ENCODE data around the gene IL17RA. TPM values are rescaled to one million over a fixed set of nuclear protein-coding genes. Genes with fewer than 3 reads are reported as not detected.
A peak's percentile ranks its signal among the peaks of the same experiment; 100 is the strongest.

Gene IL17RA
- total and polyA plus RNA-seq, 7 experiments from 2014 or later: 45.8 to 91.8 (median 70.4) TPM

DNA sequence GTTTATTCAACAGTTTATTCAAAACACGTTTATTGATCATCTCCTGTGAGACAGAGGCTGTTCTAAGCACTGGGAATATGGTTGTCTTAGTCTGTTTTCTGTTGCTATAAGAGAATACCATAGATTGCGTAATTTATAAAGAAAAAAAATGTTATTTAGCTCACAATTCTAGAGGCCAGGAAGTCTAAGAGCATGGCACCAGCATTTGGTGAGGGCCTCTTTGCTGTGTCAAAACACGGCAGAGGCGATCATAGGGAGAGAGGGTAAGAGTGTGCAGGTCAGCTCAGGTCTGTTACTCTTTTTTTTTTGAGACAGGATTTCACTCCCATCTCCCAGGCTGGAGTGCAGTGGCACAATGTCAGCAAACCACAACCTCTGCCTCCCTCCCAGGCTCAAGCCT is 5.2 kb upstream of the IL17RA start:
- peaks cover 12 to 31% (median 19%) of the 10 kb centered on the region in 7 donors for H3K4me1 Mint-ChIP-seq
- H3K27ac Mint-ChIP-seq: no peak overlapping the region
- H3K27ac ChIP-seq (ENCODE audit: low read depth, low read length): no peak overlapping the region
- H3K27me3 ChIP-seq (ENCODE audit: control insufficient read depth in 2 of 2, insufficient read depth in 2 of 2, low read length in 2 of 2): no peaks in the 10 kb centered on the region
- intact Hi-C loops (cut with micrococcal nuclease): no loop called here
- no peaks in the 10 kb centered on the region for H3K9me3 Mint-ChIP-seq
- H3K36me3 Mint-ChIP-seq: no peaks in the 10 kb centered on the region
- peaks cover 5 to 16% of the 10 kb centered on the region in 2 donors for H3K4me1 ChIP-seq (ENCODE audit: control insufficient read depth in 2 of 2, insufficient read depth in 2 of 2, low read length in 2 of 2)
- ATAC-seq (no peak), DNase-seq (no peak)
- no peaks in the 10 kb centered on the region for H3K9me3 ChIP-seq (ENCODE audit: control insufficient read depth in 2 of 3, low read length in 3 of 3)
- ChIA-PET CTCF (interaction anchor here (0.7 to 6.9 kb wide), 3 partner anchors 92 to 268 kb away, joined by 4 to 78 read pairs (median 4); no protein-coding TSS in a partner anchor), POLR2A (no interaction called here)
- H3K36me3 ChIP-seq (ENCODE audit: control insufficient read depth in 2 of 3, insufficient read depth in 3 of 3, low read length in 3 of 3): no peaks in the 10 kb centered on the region
- H3K4me3 Mint-ChIP-seq: no peak overlapping the region
- H3K4me3 ChIP-seq (ENCODE audit: low read length): no peak overlapping the region
- peaks cover 0 to 18% (median 0%) of the 10 kb centered on the region in 5 donors for H3K27me3 Mint-ChIP-seq

DNA sequence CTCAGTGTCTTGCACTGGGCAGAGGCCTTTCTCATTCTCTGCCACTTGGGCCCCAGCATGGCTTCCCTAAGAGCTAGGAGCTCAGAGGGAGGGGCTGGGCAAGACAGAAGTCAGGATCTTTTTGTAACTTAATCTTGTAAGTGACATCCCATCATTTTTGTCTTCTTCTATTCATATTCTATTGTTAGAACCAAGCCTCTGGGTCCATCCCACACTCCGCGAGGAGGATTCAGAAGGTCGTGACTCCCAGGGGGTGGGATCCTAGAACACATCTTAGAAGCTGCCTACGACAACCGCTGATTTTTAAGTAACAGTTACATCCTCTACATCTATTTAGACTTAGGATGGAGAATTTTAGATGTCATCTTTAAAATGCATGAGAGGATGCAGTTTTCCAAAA is 1.5 kb upstream of the IL17RA start:
- Mint-ChIP-seq H3K27me3 (peaks cover 0 to 11% (median 0%) of the 10 kb centered on the region in 5 donors), H3K4me1 (peaks cover 22 to 38% (median 24%) of the 10 kb centered on the region in 7 donors), H3K27ac (peak overlapping the region; percentile 54 to 95 (median 85)), H3K36me3 (peaks cover 0 to 13% (median 0%) of the 10 kb centered on the region in 5 donors), H3K9me3 (no peaks in the 10 kb centered on the region), H3K4me3 (peak overlapping the region in 9 of 10 donors; percentile 63 to 99 (median 92))
- Histone ChIP-seq H3K9me3 (ENCODE audit: control insufficient read depth in 2 of 3, low read length in 3 of 3) (no peaks in the 10 kb centered on the region), H3K4me1 (ENCODE audit: control insufficient read depth in 2 of 2, insufficient read depth in 2 of 2, low read length in 2 of 2) (peaks cover 14 to 30% of the 10 kb centered on the region in 2 donors), H3K36me3 (ENCODE audit: control insufficient read depth in 2 of 3, insufficient read depth in 3 of 3, low read length in 3 of 3) (peaks cover 0 to 8% (median 0%) of the 10 kb centered on the region in 3 experiments), H3K4me3 (ENCODE audit: low read length) (no peak overlapping the region), H3K27ac (ENCODE audit: low read depth, low read length) (no peak overlapping the region), H3K27me3 (ENCODE audit: control insufficient read depth in 2 of 2, insufficient read depth in 2 of 2, low read length in 2 of 2) (no peaks in the 10 kb centered on the region)
- CTCF ChIA-PET: interaction anchor here (0.6 to 1.8 kb wide), 2 partner anchors 89 to 528 kb away, joined by 3 to 5 read pairs; no protein-coding TSS in a partner anchor
- intact Hi-C loops (cut with micrococcal nuclease): loop anchor here in 1 of 2 donors (10.0 kb wide), 1 partner anchor 282 kb away; the partner anchor contains the start of gene CECR2
- POLR2A ChIA-PET: interaction anchor here (0.6 to 1.0 kb wide), 2 partner anchors 67 to 92 kb away, joined by 3 read pairs; no protein-coding TSS in a partner anchor
- ATAC-seq: no peak
- DNase-seq: no peak

DNA sequence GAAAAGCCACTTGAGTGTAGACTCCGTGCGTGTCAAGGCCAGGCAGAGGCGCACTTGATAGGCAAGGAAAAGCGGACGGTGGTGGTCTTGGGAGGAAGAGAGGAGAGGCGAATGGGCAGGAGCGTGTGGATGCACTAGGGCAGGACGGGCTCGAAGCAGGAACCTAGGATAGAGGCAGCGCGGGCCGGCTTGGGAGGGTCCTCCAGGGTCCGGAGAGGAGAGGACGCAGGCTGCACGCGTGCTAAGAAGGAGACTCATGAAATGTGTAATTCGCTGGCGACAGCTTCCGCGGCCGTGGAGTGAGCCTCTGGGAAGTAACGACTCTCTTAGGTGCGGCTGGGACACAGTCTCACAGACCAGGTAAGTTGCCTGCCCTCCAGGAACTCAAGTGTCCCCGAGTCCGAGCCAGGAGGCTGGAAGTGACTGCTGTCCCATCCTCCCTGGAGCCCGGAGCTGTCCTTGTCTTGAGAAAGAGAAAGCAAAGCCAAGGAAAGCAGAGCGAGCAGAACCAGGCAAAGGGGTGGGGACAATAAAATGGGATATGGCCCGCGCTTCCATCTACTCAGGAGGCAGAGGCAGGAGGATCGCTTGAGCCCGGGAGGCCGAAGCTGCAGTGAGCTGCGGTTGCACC is 874 bp upstream of the IL17RA start:
- intact Hi-C loops (cut with micrococcal nuclease): loop anchor here (1.0 to 10.0 kb wide), 10 partner anchors 9 to 993 kb away; partner anchors contain the start of genes HDHD5 (in 2 of the 2), ADA2 (in 1 of the 2), BCL2L13 (in 1 of the 2) and CECR2 (in 1 of the 2)
- no peaks in the 10 kb centered on the region for H3K9me3 Mint-ChIP-seq
- H3K27ac ChIP-seq (ENCODE audit: low read depth, low read length): peak overlapping the region; percentile 89
- CTCF ChIA-PET: interaction anchor here (0.6 to 1.8 kb wide), 4 partner anchors 87 to 527 kb away, joined by 3 to 5 read pairs (median 3); no protein-coding TSS in a partner anchor
- peaks cover 0 to 11% (median 0%) of the 10 kb centered on the region in 5 donors for H3K27me3 Mint-ChIP-seq
- POLR2A ChIA-PET: interaction anchor here (0.6 to 1.0 kb wide), 3 partner anchors 18 to 91 kb away, joined by 3 read pairs; no protein-coding TSS in a partner anchor
- H3K4me1 ChIP-seq (ENCODE audit: control insufficient read depth in 2 of 2, insufficient read depth in 2 of 2, low read length in 2 of 2): peaks cover 20 to 35% of the 10 kb centered on the region in 2 donors
- H3K27me3 ChIP-seq (ENCODE audit: control insufficient read depth in 2 of 2, insufficient read depth in 2 of 2, low read length in 2 of 2): no peaks in the 10 kb centered on the region
- H3K4me3 ChIP-seq (ENCODE audit: low read length): peak overlapping the region; percentile 59
- H3K4me3 Mint-ChIP-seq: peak overlapping the region; percentile 63 to 99 (median 92)
- H3K36me3 Mint-ChIP-seq: peaks cover 0 to 15% (median 0%) of the 10 kb centered on the region in 5 donors
- H3K9me3 ChIP-seq (ENCODE audit: control insufficient read depth in 2 of 3, low read length in 3 of 3): no peaks in the 10 kb centered on the region
- peaks cover 24 to 41% (median 28%) of the 10 kb centered on the region in 7 donors for H3K4me1 Mint-ChIP-seq
- peak overlapping the region; percentile 85 to 95 (median 90) for H3K27ac Mint-ChIP-seq
- DNase-seq (peak in 1 of 9 donors; percentile 14), ATAC-seq (no peak)
- H3K36me3 ChIP-seq (ENCODE audit: control insufficient read depth in 2 of 3, insufficient read depth in 3 of 3, low read length in 3 of 3): peaks cover 0 to 8% (median 0%) of the 10 kb centered on the region in 3 experiments

DNA sequence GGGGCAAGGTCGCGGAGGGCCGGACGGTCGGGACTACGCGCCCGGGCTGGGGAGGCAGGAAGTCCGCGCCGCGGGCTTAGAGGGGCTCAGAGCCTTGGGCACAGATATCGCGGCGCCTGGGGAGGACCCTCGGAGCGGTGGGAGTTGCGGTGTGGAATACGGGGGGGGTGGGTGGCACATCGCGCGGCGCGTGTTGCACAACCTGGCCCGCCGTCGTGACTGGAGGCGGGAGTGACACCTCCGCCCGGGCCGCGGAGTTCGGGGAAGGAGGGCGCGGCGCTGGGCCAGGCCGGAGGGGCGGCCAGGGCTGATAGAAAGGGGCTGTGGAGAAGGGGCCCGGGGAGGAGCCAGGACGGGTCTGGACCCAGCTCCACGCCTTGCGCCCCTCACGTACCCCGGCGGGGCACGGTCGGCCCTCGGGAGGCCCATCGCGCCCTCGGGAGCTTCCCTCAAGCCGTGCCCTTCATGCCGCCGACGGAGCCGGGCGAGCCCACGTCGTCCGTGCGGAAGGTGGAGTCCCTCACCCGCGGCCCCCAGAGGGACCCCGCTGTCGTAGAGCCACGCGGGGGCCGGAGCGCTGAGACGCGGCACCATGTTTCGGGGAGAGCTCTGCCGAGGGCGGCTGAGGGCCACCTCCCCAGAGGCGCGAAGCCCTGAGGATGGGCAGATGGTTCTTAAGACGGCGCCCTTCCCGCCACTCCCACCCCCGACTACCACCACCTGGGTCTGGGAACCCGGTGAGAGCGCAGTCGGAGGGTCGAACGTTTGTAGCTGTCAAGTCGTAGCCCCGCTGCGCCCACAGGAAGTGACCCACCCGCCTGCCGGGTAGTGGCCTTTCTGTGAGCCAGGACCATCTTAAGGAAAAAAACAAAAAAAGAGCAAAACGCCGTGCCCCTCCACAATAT is 729 bp downstream of the IL17RA start:
- Mint-ChIP-seq H3K9me3 (no peaks in the 10 kb centered on the region), H3K27me3 (peaks cover 0 to 4% (median 0%) of the 10 kb centered on the region in 5 donors), H3K36me3 (peaks cover 0 to 21% (median 0%) of the 10 kb centered on the region in 5 donors), H3K4me3 (peak overlapping the region; percentile 87 to 99 (median 97)), H3K4me1 (peaks cover 24 to 52% (median 44%) of the 10 kb centered on the region in 7 donors), H3K27ac (peak overlapping the region; percentile 88 to 98 (median 94))
- peaks cover 35 to 41% of the 10 kb centered on the region in 2 donors for H3K4me1 ChIP-seq (ENCODE audit: control insufficient read depth in 2 of 2, insufficient read depth in 2 of 2, low read length in 2 of 2)
- peak overlapping the region; percentile 89 for H3K27ac ChIP-seq (ENCODE audit: low read depth, low read length)
- POLR2A ChIA-PET: interaction anchor here (1.0 to 5.5 kb wide), 5 partner anchors 12 to 135 kb away, joined by 3 to 114 read pairs (median 7); partner anchors contain the start of gene HDHD5
- CTCF ChIA-PET: interaction anchor here (0.6 to 2.6 kb wide), 3 partner anchors 13 to 117 kb away, joined by 3 to 11 read pairs (median 10); no protein-coding TSS in a partner anchor
- DNase-seq: peak in 4 of 9 donors; percentile 21 to 48 (median 25)
- ATAC-seq: peak; percentile 6
- intact Hi-C loops (cut with micrococcal nuclease): loop anchor here (2.0 to 10.0 kb wide), 7 partner anchors 31 to 991 kb away; partner anchors contain the start of genes ATP6V1E1 (in 2 of the 2), ADA2 (in 1 of the 2), BID (in 1 of the 2) and CECR2 (in 1 of the 2)
- no peaks in the 10 kb centered on the region for H3K9me3 ChIP-seq (ENCODE audit: control insufficient read depth in 2 of 3, low read length in 3 of 3)
- peaks cover 0 to 8% (median 0%) of the 10 kb centered on the region in 3 experiments for H3K36me3 ChIP-seq (ENCODE audit: control insufficient read depth in 2 of 3, insufficient read depth in 3 of 3, low read length in 3 of 3)
- no peaks in the 10 kb centered on the region for H3K27me3 ChIP-seq (ENCODE audit: control insufficient read depth in 2 of 2, insufficient read depth in 2 of 2, low read length in 2 of 2)
- peak overlapping the region; percentile 59 for H3K4me3 ChIP-seq (ENCODE audit: low read length)

DNA sequence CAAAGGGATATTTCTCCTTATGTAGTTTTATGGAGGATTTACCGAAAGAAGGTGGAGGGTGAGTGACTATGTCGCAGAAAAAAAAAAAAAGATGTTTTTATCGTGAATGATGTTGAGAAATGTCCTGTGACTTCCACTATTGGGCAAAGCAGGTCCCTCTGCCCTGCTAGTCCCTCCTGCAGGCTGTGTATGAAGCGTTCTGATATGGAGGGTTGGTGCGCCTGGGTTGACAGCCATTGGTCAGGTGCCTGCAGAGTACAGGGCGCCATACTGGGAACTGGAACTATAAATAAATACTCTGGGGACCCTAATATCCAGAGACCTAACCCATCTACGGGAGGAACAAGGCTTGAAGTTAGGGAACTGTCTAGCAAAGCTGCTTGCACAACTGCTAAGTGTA is 1.5 kb downstream of the IL17RA start:
- Histone ChIP-seq H3K27me3 (ENCODE audit: control insufficient read depth in 2 of 2, insufficient read depth in 2 of 2, low read length in 2 of 2) (no peaks in the 10 kb centered on the region), H3K9me3 (ENCODE audit: control insufficient read depth in 2 of 3, low read length in 3 of 3) (no peaks in the 10 kb centered on the region), H3K36me3 (ENCODE audit: control insufficient read depth in 2 of 3, insufficient read depth in 3 of 3, low read length in 3 of 3) (peaks cover 0 to 8% (median 0%) of the 10 kb centered on the region in 3 experiments), H3K27ac (ENCODE audit: low read depth, low read length) (peak overlapping the region; percentile 89), H3K4me1 (ENCODE audit: control insufficient read depth in 2 of 2, insufficient read depth in 2 of 2, low read length in 2 of 2) (peaks cover 42 to 48% of the 10 kb centered on the region in 2 donors), H3K4me3 (ENCODE audit: low read length) (peak overlapping the region; percentile 59)
- intact Hi-C loops (cut with micrococcal nuclease): loop anchor here (2.0 to 10.0 kb wide), 5 partner anchors 31 to 686 kb away; partner anchors contain the start of genes ATP6V1E1 (in 2 of the 2), ADA2 (in 1 of the 2), BID (in 1 of the 2) and CECR2 (in 1 of the 2)
- Mint-ChIP-seq H3K27me3 (peaks cover 0 to 2% (median 0%) of the 10 kb centered on the region in 5 donors), H3K4me1 (peaks cover 32 to 60% (median 51%) of the 10 kb centered on the region in 7 donors), H3K9me3 (no peaks in the 10 kb centered on the region), H3K27ac (peak overlapping the region; percentile 81 to 98 (median 94)), H3K36me3 (peaks cover 0 to 25% (median 5%) of the 10 kb centered on the region in 5 donors), H3K4me3 (peak overlapping the region; percentile 87 to 99 (median 97))
- POLR2A ChIA-PET: interaction anchor here (0.9 to 5.5 kb wide), 7 partner anchors 11 to 179 kb away, joined by 3 to 114 read pairs (median 6); partner anchors contain the start of gene HDHD5
- ATAC-seq (peak; percentile 24), DNase-seq (peak in 7 of 9 donors; percentile 23 to 51 (median 32))
- CTCF ChIA-PET: interaction anchor here (0.6 to 2.6 kb wide), 4 partner anchors 12 to 116 kb away, joined by 3 to 11 read pairs (median 6); no protein-coding TSS in a partner anchor

All from naive thymus-derived CD4-positive, alpha-beta T cell (primary cell).